ENCODE results near the gene SYTL3.
A peak's percentile ranks its signal among the peaks of the same experiment; 100 is the strongest.
"Not testable (repeated sequence)": the region's sequence is repeated elsewhere in the genome, so short reads cannot be mapped to it uniquely, and the experiment has no call there.

SYTL3 gene

GRCh38 chr6:158665332-158665731, 15.5 kb downstream of the SYTL3 start:
- DNase-seq: no peak

DNA sequence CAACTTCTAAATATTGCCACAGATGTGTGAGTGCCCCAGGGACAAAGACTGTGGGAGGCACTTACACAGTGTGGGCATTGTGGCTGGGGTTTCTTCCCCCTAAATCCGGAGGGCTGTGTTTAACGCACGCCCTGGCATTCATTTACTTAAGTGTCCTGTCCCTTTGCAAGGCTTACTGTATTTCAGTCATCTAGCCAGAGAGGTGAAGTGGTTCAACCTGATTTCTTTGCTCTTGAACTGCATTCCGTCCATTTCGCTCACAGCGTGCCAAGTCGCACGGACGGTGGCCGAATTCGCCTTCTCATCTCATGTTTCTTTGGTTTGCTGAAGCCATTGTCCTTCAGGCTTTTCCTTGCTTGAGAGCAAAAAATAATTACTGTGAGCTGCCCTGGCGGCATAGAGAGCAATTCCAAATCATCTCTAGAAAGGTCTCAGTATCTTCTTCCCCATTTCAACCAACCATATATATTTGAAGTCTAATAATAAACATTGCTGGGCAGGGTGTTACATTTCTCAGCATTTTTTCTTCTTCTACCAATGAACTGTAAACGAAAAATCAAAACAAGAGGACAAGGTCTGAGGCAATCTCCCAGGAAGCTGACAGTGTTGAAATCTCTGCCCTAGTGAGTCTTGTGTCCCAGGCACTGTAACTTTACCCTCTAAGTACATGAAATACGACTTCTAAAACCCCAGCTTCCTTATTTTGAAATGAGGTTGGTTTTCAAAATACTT, 16.9 kb downstream of the SYTL3 start:
- DNase-seq: no peak

DNA sequence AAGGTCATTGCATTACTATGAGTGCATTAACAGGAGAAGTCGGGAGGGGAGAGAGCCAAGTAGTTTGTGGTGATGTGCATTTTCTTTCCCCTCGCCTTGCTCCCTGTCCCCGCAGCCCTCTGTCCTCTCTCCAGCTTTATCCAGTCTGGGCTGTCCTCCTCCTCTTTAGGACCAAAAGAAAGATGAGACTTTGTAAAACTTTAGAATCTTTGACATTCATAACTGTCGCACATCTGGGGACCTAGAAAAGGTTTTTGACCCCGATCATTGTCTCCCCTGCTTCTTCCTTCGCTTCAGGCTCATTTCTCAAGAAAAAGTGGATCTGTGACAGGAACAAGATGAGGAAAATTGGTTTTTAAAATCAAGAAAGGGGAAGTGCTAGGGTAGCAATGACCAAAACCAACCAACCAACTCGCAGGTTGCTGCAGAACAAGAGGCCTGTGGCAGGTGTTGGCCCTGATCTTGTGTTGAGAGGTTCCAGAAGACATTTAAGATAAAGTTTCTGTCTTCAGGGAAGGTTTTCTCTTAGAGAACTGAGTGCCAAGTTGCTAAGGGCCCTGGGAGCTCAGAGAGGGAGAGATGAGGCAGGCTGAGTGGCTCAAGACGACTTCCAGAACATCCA, 17.6 kb downstream of the SYTL3 start:
- DNase-seq: no peak

- no peak for DNase-seq
Measured at GRCh38 chr6:158668707-158669103, 18.9 kb downstream of the SYTL3 start.

- no peak for DNase-seq
Measured at GRCh38 chr6:158669145-158670035, 19.5 kb downstream of the SYTL3 start.

GRCh38 chr6:158672119-158672518, 22.3 kb downstream of the SYTL3 start:
- DNase-seq: not testable (repeated sequence)

- no peak for DNase-seq
Measured at GRCh38 chr6:158672726-158673125, 22.9 kb downstream of the SYTL3 start.

GRCh38 chr6:158674342-158675131, 24.7 kb downstream of the SYTL3 start:
- DNase-seq: peak; percentile 10

DNA sequence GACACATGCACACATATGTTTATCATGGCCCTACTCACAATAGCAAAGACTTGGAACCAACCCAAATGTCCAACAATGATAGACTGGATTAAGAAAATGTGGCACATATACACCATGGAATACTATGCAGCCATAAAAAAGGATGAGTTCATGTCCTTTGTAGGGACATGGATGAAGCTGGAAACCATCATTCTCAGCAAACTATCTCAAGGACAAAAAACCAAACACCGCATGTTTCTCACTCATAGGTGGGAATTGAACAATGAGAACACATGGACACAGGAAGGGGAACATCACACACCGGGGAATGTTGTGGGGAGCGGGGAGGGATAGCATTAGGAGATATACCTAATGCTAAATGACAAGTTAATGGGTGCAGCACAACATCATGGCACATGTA, 27.2 kb downstream of the SYTL3 start:
- not testable (repeated sequence) for DNase-seq

DNA sequence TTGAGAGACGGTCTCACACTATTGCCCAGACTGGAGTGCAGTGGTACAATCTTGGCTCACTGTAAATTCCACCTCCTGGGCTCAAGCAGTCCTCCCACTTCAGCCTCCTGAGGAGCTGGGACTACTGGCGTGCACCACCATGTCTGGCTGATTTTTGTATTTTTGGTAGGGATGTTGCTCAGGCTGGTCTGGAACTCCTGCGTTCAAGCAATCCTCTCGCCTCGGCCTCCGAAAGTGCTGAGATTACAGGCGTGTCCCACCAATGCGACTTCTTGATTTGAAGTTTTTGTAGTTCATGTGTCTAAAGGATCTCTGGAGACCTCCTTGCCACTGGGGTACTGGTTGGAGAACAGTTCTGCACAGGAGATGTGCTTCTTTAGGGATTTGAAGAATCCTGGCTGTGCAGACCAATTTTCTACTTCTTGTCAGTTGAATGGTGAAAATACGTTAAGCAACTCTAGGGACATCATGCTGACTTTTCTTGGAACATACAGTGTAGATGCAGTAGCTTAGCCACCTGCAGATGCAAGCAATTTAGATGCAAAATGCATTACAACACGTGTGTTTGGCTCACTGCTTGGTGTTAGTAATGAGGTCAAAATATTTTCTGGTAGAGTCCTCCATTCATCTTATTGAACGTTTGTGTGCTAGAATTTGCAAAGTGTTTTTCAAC, 28.2 kb downstream of the SYTL3 start:
- no peak for DNase-seq

- no peak for DNase-seq
Measured at GRCh38 chr6:158680015-158680414, 30.2 kb downstream of the SYTL3 start.

- no peak for DNase-seq
Measured at GRCh38 chr6:158680481-158680880, 30.6 kb downstream of the SYTL3 start.

- DNase-seq: no peak
Measured at GRCh38 chr6:158684311-158684710, 34.5 kb downstream of the SYTL3 start.

GRCh38 chr6:158684745-158685324, 35.0 kb downstream of the SYTL3 start:
- DNase-seq: no peak

DNA sequence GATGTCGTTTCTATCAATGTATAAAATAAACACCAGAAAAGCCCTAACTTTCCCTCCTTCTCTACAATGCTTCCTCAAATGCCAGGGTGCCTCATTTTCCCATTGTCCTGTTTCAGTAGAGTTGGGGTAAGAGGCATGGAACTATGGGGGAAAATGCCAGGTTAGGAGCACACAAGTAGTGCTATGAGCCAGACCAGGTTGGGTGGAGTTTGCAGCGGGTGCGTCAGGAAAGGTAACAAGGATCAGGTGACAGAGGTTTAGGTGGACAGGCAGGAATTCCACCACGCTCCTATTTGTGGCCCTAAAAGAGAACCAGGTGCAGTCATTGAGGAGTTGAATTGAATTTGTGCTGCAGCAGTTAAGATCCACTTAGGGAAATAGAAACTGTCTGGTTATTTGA, 36.5 kb downstream of the SYTL3 start:
- no peak for DNase-seq

DNA sequence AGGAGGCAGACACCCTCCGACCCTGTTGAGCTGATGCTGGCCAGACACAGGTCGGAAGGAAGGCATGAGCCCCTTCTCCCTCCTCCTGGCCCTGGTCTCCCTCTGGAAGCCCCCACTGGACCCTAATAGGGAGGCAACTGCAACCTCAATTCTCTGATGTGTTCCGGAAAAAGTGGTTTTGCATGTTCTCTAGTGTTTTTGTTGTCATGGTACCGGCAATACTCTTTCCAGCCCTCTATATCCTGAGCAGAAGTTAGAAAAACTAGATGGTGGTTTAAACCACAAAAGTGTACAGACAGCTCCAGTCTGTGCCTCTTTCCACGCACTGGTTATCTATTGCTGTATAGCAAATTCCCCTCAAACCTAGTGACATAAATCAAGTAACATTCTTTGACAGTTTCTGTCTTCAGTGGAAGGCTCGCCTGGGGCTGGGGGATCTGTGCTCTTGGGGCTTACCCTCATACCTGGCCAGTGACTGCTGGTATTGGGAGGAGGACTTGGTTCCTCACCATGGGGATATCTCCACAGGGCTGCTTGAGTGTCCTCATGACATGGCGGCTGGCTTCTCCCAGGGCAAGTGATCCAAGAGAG, 37.0 kb downstream of the SYTL3 start:
- no peak for DNase-seq

DNA sequence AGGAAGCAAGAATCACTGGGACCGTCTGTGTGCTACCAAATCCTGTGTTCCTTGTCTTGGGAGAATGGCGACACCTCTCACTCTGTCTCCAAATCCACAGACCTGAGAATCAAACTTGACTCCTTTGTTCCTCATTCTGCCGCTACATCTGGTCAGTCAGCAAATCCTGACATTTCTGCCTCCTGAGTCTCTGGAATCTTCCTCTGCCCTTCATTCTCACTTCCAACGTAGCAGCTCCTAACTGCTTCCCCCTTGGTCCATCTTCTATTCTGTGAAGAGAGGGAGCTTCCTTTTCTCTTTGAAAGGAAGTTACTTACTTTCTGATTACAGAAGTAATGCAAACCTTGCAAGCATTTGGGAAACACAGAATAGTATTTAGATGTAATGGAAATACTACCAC, 37.7 kb downstream of the SYTL3 start:
- DNase-seq: no peak

DNA sequence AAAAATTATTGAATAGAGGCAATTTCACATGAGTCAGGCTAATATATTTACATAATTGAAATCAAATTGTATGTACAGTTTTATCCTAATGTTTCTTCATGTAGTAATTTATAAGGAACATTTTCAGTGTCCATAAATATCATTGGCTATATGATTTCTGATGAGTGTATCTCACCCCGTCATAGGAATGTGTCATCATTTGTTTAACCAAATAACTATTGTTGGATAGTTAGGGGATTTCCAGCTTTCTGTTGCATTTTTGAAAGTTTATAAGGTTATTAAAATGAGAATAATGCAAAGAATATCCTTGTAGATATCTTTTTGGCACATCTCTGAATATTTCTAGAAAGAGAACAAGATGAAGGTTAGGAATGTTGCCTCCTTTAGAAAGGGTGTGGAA, 39.0 kb downstream of the SYTL3 start:
- DNase-seq: no peak

DNA sequence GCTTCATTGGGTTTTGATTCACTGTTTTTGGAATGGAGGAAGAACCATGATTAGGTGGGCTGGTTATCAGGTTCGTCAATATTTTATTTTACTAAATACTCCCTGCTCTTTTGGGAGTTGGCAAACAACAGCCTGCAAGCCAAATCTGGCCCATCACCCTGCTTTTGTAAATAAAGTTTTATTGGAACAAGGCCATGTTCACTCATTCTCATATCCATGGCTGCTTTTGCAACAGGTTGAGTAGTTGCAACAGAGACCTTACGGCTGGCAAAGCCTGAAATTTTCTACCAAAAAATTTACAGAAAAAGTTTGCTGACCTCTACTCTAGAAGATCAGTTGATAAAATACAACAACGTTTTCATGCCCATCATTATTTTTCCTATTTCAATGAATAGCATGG, 45.1 kb downstream of the SYTL3 start:
- DNase-seq: no peak

GRCh38 chr6:158697811-158698210, 48.0 kb downstream of the SYTL3 start:
- no peak for DNase-seq

- no peak for DNase-seq
Measured at GRCh38 chr6:158698931-158699330, 49.1 kb downstream of the SYTL3 start.

DNA sequence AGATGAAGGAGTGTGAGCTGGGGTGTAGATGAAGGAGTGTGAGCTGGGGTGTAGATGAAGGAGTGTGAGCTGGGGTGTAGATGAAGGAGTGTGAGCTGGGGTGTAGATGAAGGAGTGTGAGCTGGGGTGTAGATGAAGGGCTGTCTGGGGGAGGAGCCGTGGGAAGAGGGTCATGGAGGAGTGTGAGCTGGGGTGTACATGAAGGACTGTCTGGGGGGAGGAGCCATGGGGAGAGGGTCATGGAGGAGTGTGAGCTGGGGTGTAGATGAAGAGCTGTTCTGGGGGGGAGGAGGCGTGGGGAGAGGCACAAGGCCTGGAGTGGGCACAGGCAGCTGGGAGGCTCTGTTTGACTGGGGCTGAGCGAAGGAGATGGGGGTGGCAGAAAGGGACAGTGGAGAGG, 51.4 kb downstream of the SYTL3 start:
- not testable (repeated sequence) for DNase-seq

Data from NCI-H748 treated with DMSO at 0.1 percent for 48 hours (cell line).